ENCODE measurements around the gene NR6A1. TPM values are rescaled to one million over a fixed set of nuclear protein-coding genes. Genes with fewer than 3 reads are reported as not detected.

Gene NR6A1
- total RNA-seq, 4 donors from 2014 or later = 1.7 to 8.4 (median 5.5) TPM

- H3K4me1 ChIP-seq = peaks cover 0 to 27% (median 2%) of the 10 kb centered on the region in 4 donors
- no peaks in the 10 kb centered on the region for H3K27me3 ChIP-seq
- peak overlapping the region in 1 of 4 donors; percentile 0 for H3K27ac ChIP-seq
- TF ChIP-seq POLR2A (IDR thresholded peaks at IDR 0.05) (no peak), CTCF (IDR thresholded peaks at IDR 0.05) (no peak), EP300 (IDR thresholded peaks at IDR 0.05) (no peak)
- H3K9me3 ChIP-seq = no peaks in the 10 kb centered on the region
- no peak overlapping the region for H3K4me3 ChIP-seq
- DNase-seq (ENCODE audit: low spot score in 2 of 2) = no peak
- WGBS, 2 donors = 62 to 72% methylated on average over 6 of the region's 6 CpGs
- H3K36me3 ChIP-seq = no peaks in the 10 kb centered on the region
Observed at GRCh38 chr9:124675261-124676158, 95.6 kb downstream of the NR6A1 start.

GRCh38 chr9:124674651-124675050, 96.5 kb downstream of the NR6A1 start:
- WGBS, 2 donors = 93 to 98% methylated on average over 2 of the region's 2 CpGs
- Histone ChIP-seq H3K27me3 (no peaks in the 10 kb centered on the region), H3K4me1 (peaks cover 0 to 27% (median 2%) of the 10 kb centered on the region in 4 donors), H3K36me3 (no peaks in the 10 kb centered on the region), H3K27ac (no peak overlapping the region), H3K4me3 (no peak overlapping the region), H3K9me3 (no peaks in the 10 kb centered on the region)
- no peak for TF ChIP-seq POLR2A (IDR thresholded peaks at IDR 0.05)
- TF ChIP-seq CTCF (IDR thresholded peaks at IDR 0.05) = no peak
- no peak for TF ChIP-seq EP300 (IDR thresholded peaks at IDR 0.05)
- no peak for DNase-seq (ENCODE audit: low spot score in 2 of 2)

- no peak overlapping the region for H3K27ac ChIP-seq
- WGBS, 2 donors = 92 to 99% methylated on average over 3 of the region's 3 CpGs
Observed at GRCh38 chr9:124673063-124673462, 98.0 kb downstream of the NR6A1 start.

GRCh38 chr9:124671861-124672260, 99.2 kb downstream of the NR6A1 start:
- WGBS, 2 donors = 93% methylated on average over 6 of the region's 6 CpGs
- TF ChIP-seq EP300 (IDR thresholded peaks at IDR 0.05) = no peak
- TF ChIP-seq POLR2A (IDR thresholded peaks at IDR 0.05) = no peak
- no peak for TF ChIP-seq CTCF (IDR thresholded peaks at IDR 0.05)

More at GRCh38 chr9:124673063-124673462, 98.0 kb downstream of the NR6A1 start:
- H3K4me3 ChIP-seq = no peak overlapping the region
- no peaks in the 10 kb centered on the region for H3K36me3 ChIP-seq
- no peaks in the 10 kb centered on the region for H3K27me3 ChIP-seq
- TF ChIP-seq EP300 (IDR thresholded peaks at IDR 0.05) (no peak), CTCF (IDR thresholded peaks at IDR 0.05) (no peak), POLR2A (IDR thresholded peaks at IDR 0.05) (no peak)
- DNase-seq (ENCODE audit: low spot score in 2 of 2) = no peak
- peaks cover 0 to 27% (median 2%) of the 10 kb centered on the region in 4 donors for H3K4me1 ChIP-seq
- H3K9me3 ChIP-seq = no peaks in the 10 kb centered on the region

GRCh38 chr9:124666642-124667041, 104.5 kb downstream of the NR6A1 start:
- no peak for TF ChIP-seq EP300 (IDR thresholded peaks at IDR 0.05)
- TF ChIP-seq POLR2A (IDR thresholded peaks at IDR 0.05) = no peak
- TF ChIP-seq CTCF (IDR thresholded peaks at IDR 0.05) = no peak
- 95 to 99% methylated on average over 5 of the region's 5 CpGs for WGBS, 2 donors

More at GRCh38 chr9:124671861-124672260, 99.2 kb downstream of the NR6A1 start:
- Histone ChIP-seq H3K36me3 (no peaks in the 10 kb centered on the region), H3K4me3 (no peak overlapping the region), H3K9me3 (no peaks in the 10 kb centered on the region), H3K27me3 (no peaks in the 10 kb centered on the region), H3K27ac (no peak overlapping the region), H3K4me1 (peaks cover 0 to 17% (median 2%) of the 10 kb centered on the region in 4 donors)
- no peak for DNase-seq (ENCODE audit: low spot score in 2 of 2)

More at GRCh38 chr9:124666642-124667041, 104.5 kb downstream of the NR6A1 start:
- no peak overlapping the region for H3K4me3 ChIP-seq
- no peaks in the 10 kb centered on the region for H3K27me3 ChIP-seq
- H3K9me3 ChIP-seq = no peaks in the 10 kb centered on the region
- no peaks in the 10 kb centered on the region for H3K36me3 ChIP-seq
- no peak overlapping the region for H3K27ac ChIP-seq
- peaks cover 0 to 14% (median 0%) of the 10 kb centered on the region in 4 donors for H3K4me1 ChIP-seq
- DNase-seq (ENCODE audit: low spot score in 2 of 2) = no peak
